Gastroesophageal sphincter (tissue), 4 donors: ENCODE data around the gene THSD7A. TPM values are rescaled to one million over a fixed set of nuclear protein-coding genes. Genes with fewer than 3 reads are reported as not detected.

Source experiments
- ATAC-seq: fragments of 150-250 bp; one replicate; pipeline ENCODE4 v1.9.1; 2016; ENCODE audit warnings: mild to moderate bottlenecking, moderate library complexity
- H3K27ac ChIP-seq, 4 donors: fragments of 200-600 bp; sonication (generic) in 3 of 4; 1 replicate in 3 of 4; 2 replicates in 1 of 4; pipeline ENCODE4 v1.5.1; 2016 to 2019
- H3K27me3 ChIP-seq: fragments of 200-600 bp; sonication (generic); one replicate; pipeline ENCODE4 v1.5.1; 2019
- H3K36me3 ChIP-seq, 2 donors: fragments of 200-600 bp; sonication (generic); one replicate each; pipeline ENCODE4 v1.5.1; 2019; ENCODE audit warnings: control low read depth in 1 of 2
- H3K4me1 ChIP-seq, 3 donors: fragments of 200-600 bp; sonication (generic); 1 replicate in 2 of 3; 2 replicates in 1 of 3; pipeline ENCODE4 v1.5.1; 2016 to 2019; ENCODE audit warnings: control low read depth in 2 of 3
- H3K4me3 ChIP-seq, 2 donors: fragments of 200-600 bp; sonication (generic); one replicate each; pipeline ENCODE4 v1.5.1; 2019; ENCODE audit warnings: mild to moderate bottlenecking in 1 of 2, moderate library complexity in 1 of 2
- H3K9me3 ChIP-seq, 3 donors: fragments of 200-600 bp; sonication (generic); one replicate each; pipeline ENCODE4 v1.5.1; 2017 to 2019; ENCODE audit warnings: control low read depth in 2 of 3
- CTCF ChIP-seq, 4 experiments: fragments of 200-600 bp in 2 of 4; fragments of 450-650 bp in 2 of 4; sonication (generic) in 1 of 4; IDR thresholded peaks; one replicate each; pipeline ENCODE4 v1.5.1; 2017 to 2019; ENCODE audit warnings: antibody characterized with exemption in 4 of 4, mild to moderate bottlenecking in 2 of 4, moderate library complexity in 2 of 4
- EP300 ChIP-seq: sonication (generic); formaldehyde crosslinking; IDR thresholded peaks from one replicate; pipeline ENCODE4 v1.6.1; 2017; ENCODE audit warnings: antibody characterized with exemption, mild to moderate bottlenecking
- POLR2A ChIP-seq, 2 donors: fragments of 450-650 bp; IDR thresholded peaks; one replicate each; pipeline ENCODE4 v1.6.1; 2017; ENCODE audit warnings: antibody characterized with exemption in 2 of 2, mild to moderate bottlenecking in 2 of 2, moderate library complexity in 1 of 2
- POLR2AphosphoS5 ChIP-seq: sonication (generic); formaldehyde crosslinking; IDR thresholded peaks from one replicate; pipeline ENCODE4 v1.6.1; 2017; ENCODE audit warnings: antibody characterized with exemption
- WGBS, 2 donors: methylation state at CpG; one replicate each; pipeline ENCODE4 v1.1.5; 2018; ENCODE audit warnings: low coverage in 1 of 2; 5-methylcytosine and 5-hydroxymethylcytosine counted together
- total RNA-seq, 4 donors: library from RNA; depleted of rRNA; stranded (reverse); fragments of >200 nt; gene quantifications; one replicate each; pipeline ENCODE4 v1.1.0, GENCODE V29; 2016

Gene THSD7A
- total RNA-seq, 4 donors from 2014 or later: 2.9 to 6.2 (median 3.9) TPM

GRCh38 chr7:11336432-11336831, 495.6 kb downstream of the THSD7A start:
- ATAC-seq: no peak

DNA sequence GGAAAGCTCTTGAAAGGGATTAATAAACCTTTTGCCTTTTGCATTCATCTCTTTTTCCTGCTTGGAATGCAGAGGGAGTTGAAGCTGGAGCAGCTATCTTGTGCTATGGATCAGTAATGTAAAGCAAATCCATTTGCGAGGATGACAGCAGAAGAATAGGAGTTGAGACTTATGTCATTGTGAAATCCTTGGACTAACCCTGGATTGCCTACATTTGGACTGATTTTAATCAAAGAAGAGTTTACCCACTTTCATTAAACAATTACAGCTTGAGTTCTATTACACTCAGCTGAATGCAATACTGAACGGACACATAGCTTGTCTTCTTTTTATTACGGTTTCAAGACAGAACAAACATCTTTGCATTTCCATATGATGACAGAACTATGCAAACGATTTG, 496.1 kb downstream of the THSD7A start:
- peaks cover 6% of the 10 kb centered on the region for H3K27me3 ChIP-seq
- H3K4me1 ChIP-seq: no peaks in the 10 kb centered on the region
- H3K4me3 ChIP-seq: no peak overlapping the region
- no peak overlapping the region for H3K27ac ChIP-seq
- H3K36me3 ChIP-seq: no peaks in the 10 kb centered on the region
- WGBS, 2 donors: 72 to 81% methylated on average over 2 to 4 of the region's 4 CpGs
- peaks cover 0 to under 1% (median 0%) of the 10 kb centered on the region in 3 donors for H3K9me3 ChIP-seq
- no peak for ATAC-seq
- TF ChIP-seq CTCF (IDR thresholded peaks at IDR 0.05): no peak
- no peak for TF ChIP-seq POLR2A (IDR thresholded peaks at IDR 0.05)
- no peak for TF ChIP-seq EP300
- TF ChIP-seq POLR2AphosphoS5: no peak

More at GRCh38 chr7:11336432-11336831, 495.6 kb downstream of the THSD7A start:
- no peak for TF ChIP-seq POLR2A (IDR thresholded peaks at IDR 0.05)
- TF ChIP-seq EP300: no peak
- no peak for TF ChIP-seq POLR2AphosphoS5
- TF ChIP-seq CTCF (IDR thresholded peaks at IDR 0.05): no peak
- Histone ChIP-seq H3K4me1 (no peaks in the 10 kb centered on the region), H3K27ac (no peak overlapping the region), H3K9me3 (no peaks in the 10 kb centered on the region), H3K36me3 (no peaks in the 10 kb centered on the region), H3K4me3 (no peak overlapping the region), H3K27me3 (peaks cover 6% of the 10 kb centered on the region)
- WGBS, 2 donors: 28 to 43% methylated on average over 1 to 2 of the region's 2 CpGs

- no peak for ATAC-seq
- TF ChIP-seq CTCF (IDR thresholded peaks at IDR 0.05) (no peak), POLR2AphosphoS5 (no peak), EP300 (no peak), POLR2A (IDR thresholded peaks at IDR 0.05) (no peak)
- peaks cover 0 to 5% (median 0%) of the 10 kb centered on the region in 3 donors for H3K9me3 ChIP-seq
- H3K36me3 ChIP-seq: no peaks in the 10 kb centered on the region
- no peak overlapping the region for H3K27ac ChIP-seq
- no peak overlapping the region for H3K4me3 ChIP-seq
- H3K27me3 ChIP-seq: no peaks in the 10 kb centered on the region
- WGBS, 2 donors: 89 to 96% methylated on average over 2 of the region's 2 CpGs
- no peaks in the 10 kb centered on the region for H3K4me1 ChIP-seq
Measured at GRCh38 chr7:11332865-11333228, 499.2 kb downstream of the THSD7A start.

DNA sequence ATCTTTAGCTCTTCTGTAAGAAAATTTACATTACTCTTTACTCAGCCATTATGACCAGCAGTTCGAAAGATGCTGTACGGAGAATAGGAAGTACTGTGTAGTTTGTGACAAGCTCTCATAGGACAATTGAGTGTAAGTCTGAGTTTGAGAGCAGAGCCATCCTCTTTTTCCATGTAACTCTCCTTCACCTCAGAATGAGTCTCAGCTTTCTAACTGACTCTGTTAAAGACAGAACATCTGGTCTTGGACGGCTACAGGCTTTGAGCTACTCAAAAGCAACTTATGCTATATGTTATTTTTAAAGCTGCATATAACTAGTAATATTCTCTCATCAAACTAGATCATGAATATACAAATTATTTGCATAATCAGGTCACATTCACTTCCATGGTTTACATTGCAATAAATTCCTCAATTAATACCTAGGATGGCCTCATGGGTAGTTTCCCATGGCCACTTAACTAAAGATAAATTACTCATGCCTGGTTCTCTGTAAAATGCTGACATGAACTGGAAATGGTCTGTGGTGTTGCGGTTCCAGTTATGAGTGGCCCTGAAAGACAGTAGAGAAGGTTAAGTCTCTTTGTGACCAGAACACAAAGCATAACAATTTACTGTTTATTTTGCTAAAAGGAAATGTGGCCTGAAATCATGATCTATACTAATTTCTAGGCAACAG, 499.7 kb downstream of the THSD7A start:
- Histone ChIP-seq H3K27me3 (no peaks in the 10 kb centered on the region), H3K27ac (no peak overlapping the region), H3K36me3 (no peaks in the 10 kb centered on the region), H3K4me3 (no peak overlapping the region), H3K4me1 (no peaks in the 10 kb centered on the region), H3K9me3 (peaks cover 0 to 5% (median 0%) of the 10 kb centered on the region in 3 donors)
- 75 to 79% methylated on average over 3 to 4 of the region's 4 CpGs for WGBS, 2 donors
- TF ChIP-seq POLR2A (IDR thresholded peaks at IDR 0.05): no peak
- ATAC-seq: no peak

- Histone ChIP-seq H3K9me3 (peaks cover 0 to 5% (median 0%) of the 10 kb centered on the region in 3 donors), H3K4me1 (no peaks in the 10 kb centered on the region), H3K36me3 (no peaks in the 10 kb centered on the region), H3K27ac (no peak overlapping the region), H3K27me3 (no peaks in the 10 kb centered on the region), H3K4me3 (no peak overlapping the region)
- ATAC-seq: no peak
- WGBS, 2 donors: 70 to 80% methylated on average over 5 to 8 of the region's 8 CpGs
- TF ChIP-seq CTCF (IDR thresholded peaks at IDR 0.05) (no peak), POLR2A (IDR thresholded peaks at IDR 0.05) (no peak), EP300 (no peak), POLR2AphosphoS5 (no peak)
Measured at GRCh38 chr7:11331128-11332102, 500.6 kb downstream of the THSD7A start.
